Small intestine (tissue), 7 donors: ENCODE results near the gene TAF1B. TPM values are rescaled to one million over a fixed set of nuclear protein-coding genes. Genes with fewer than 3 reads are reported as not detected.

Experiments used
- DNase-seq, 2 donors: peaks; one replicate each; pipeline versions ENCODE4 v3.0.0 to v3.0.0-alpha.2; 2013
- FAIRE-seq: peaks from 2 replicates; lab custom pipeline; 2012; peaks lifted over from hg19 to GRCh38; lab: Jason Lieb, UNC
- H3K27ac ChIP-seq, 3 donors: one replicate each; pipeline ENCODE4 v1.5.1; 2013; ENCODE audit warnings: low read length in 2 of 3, mild to moderate bottlenecking in 2 of 3, control low read depth in 1 of 3, inconsistent platforms in 1 of 3, low read depth in 1 of 3, moderate library complexity in 1 of 3
- H3K27me3 ChIP-seq, 3 donors: one replicate each; pipeline ENCODE4 v1.6.1; 2013; ENCODE audit warnings: low read length in 3 of 3, inconsistent platforms in 1 of 3; ENCODE audit not compliant: control insufficient read depth in 3 of 3, insufficient read depth in 3 of 3
- H3K36me3 ChIP-seq, 3 donors: one replicate each; pipeline ENCODE4 v1.6.1; 2013; ENCODE audit warnings: low read length in 3 of 3, inconsistent platforms in 1 of 3, low read depth in 1 of 3, mild to moderate bottlenecking in 1 of 3, moderate library complexity in 1 of 3; ENCODE audit not compliant: control insufficient read depth in 3 of 3, insufficient read depth in 2 of 3
- H3K4me1 ChIP-seq, 3 donors: one replicate each; pipeline ENCODE4 v1.6.1; 2013; ENCODE audit warnings: low read length in 2 of 3, inconsistent platforms in 1 of 3, low read depth in 1 of 3, mild to moderate bottlenecking in 1 of 3, moderate library complexity in 1 of 3; ENCODE audit not compliant: control insufficient read depth in 3 of 3, insufficient read depth in 2 of 3
- H3K4me3 ChIP-seq, 3 donors: one replicate each; pipeline ENCODE4 v1.5.1; 2013; ENCODE audit warnings: low read length in 3 of 3, control low read depth in 1 of 3, inconsistent platforms in 1 of 3, low read depth in 1 of 3, mild to moderate bottlenecking in 1 of 3, moderate library complexity in 1 of 3
- H3K9me3 ChIP-seq, 2 donors: one replicate each; pipeline ENCODE4 v1.6.1; 2013; ENCODE audit warnings: low read depth in 1 of 2, low read length in 1 of 2; ENCODE audit not compliant: control insufficient read depth in 2 of 2, insufficient read depth in 1 of 2
- WGBS, 3 donors: extraction: QIAGEN DNeasy Blood & Tissue Kit; methylation state at CpG; one replicate each; pipeline ENCODE4 v1.1.7; 2013; 5-methylcytosine and 5-hydroxymethylcytosine counted together
- polyA plus RNA-seq, 4 donors: library from polyadenylated mRNA; stranded (reverse) in 3 of 4; unstranded in 1 of 4; fragments of 200-250 nt in 3 of 4; fragments of 120-200 nt in 1 of 4; gene quantifications; one replicate each; pipeline versions ENCODE4 v1.2.1 to v1.2.3, GENCODE V29; 2013
- donor health status: healthy with polysubstance abuse.
- donor health status: control.
- donor health status: control.
- donor health status: Bipolar disorder and iron deficiency.
- donor health status: healthy.

The TAF1B gene
- polyA plus RNA-seq, 4 donors, result 1.1 to 11.3 (median 4.1) TPM

GRCh38 chr2:9974343-9974742 is 131.1 kb downstream of the TAF1B start:
- Histone ChIP-seq H3K27ac (no peak overlapping the region), H3K9me3 (no peaks in the 10 kb centered on the region), H3K36me3 (peaks cover 0 to 3% (median 0%) of the 10 kb centered on the region in 3 donors), H3K4me3 (no peak overlapping the region), H3K27me3 (no peaks in the 10 kb centered on the region), H3K4me1 (peaks cover 0 to 3% (median 0%) of the 10 kb centered on the region in 3 donors)
- WGBS, 3 donors, result 87 to 99% (median 92%) methylated on average over 4 of the region's 4 CpGs
- no peak for FAIRE-seq
- no peak for DNase-seq

- Histone ChIP-seq H3K4me3 (no peak overlapping the region), H3K4me1 (peaks cover 0 to 3% (median 0%) of the 10 kb centered on the region in 3 donors), H3K36me3 (peaks cover 0 to 3% (median 0%) of the 10 kb centered on the region in 3 donors), H3K27me3 (no peaks in the 10 kb centered on the region), H3K27ac (no peak overlapping the region), H3K9me3 (no peaks in the 10 kb centered on the region)
- DNase-seq (no peak), FAIRE-seq (no peak)
- WGBS, 3 donors, result 42 to 63% (median 57%) methylated on average over 10 of the region's 10 CpGs
Observed at GRCh38 chr2:9975328-9975727, 132.1 kb downstream of the TAF1B start.

GRCh38 chr2:9975805-9976447 is 132.7 kb downstream of the TAF1B start:
- Histone ChIP-seq H3K4me1 (peaks cover 0 to 3% (median 0%) of the 10 kb centered on the region in 3 donors), H3K9me3 (no peaks in the 10 kb centered on the region), H3K4me3 (no peak overlapping the region), H3K36me3 (peaks cover 0 to 3% (median 0%) of the 10 kb centered on the region in 3 donors), H3K27me3 (no peaks in the 10 kb centered on the region), H3K27ac (no peak overlapping the region)
- DNase-seq (no peak), FAIRE-seq (no peak)
- 61 to 65% (median 61%) methylated on average over 9 of the region's 9 CpGs for WGBS, 3 donors

- WGBS, 3 donors, result 57 to 73% (median 67%) methylated on average over 6 of the region's 6 CpGs
- peaks cover 0 to 3% (median 0%) of the 10 kb centered on the region in 3 donors for H3K4me1 ChIP-seq
- no peak overlapping the region for H3K4me3 ChIP-seq
- FAIRE-seq, result no peak
- no peak overlapping the region for H3K27ac ChIP-seq
- H3K9me3 ChIP-seq, result peaks cover 0 to 5% of the 10 kb centered on the region in 2 donors
- no peaks in the 10 kb centered on the region for H3K27me3 ChIP-seq
- H3K36me3 ChIP-seq, result peaks cover 0 to 5% (median 0%) of the 10 kb centered on the region in 3 donors
- DNase-seq, result no peak
Observed at GRCh38 chr2:9979977-9980376, 136.7 kb downstream of the TAF1B start.

- peaks cover 0 to 5% (median 0%) of the 10 kb centered on the region in 3 donors for H3K36me3 ChIP-seq
- H3K9me3 ChIP-seq, result peaks cover 0 to 5% of the 10 kb centered on the region in 2 donors
- H3K4me1 ChIP-seq, result peaks cover 0 to 3% (median 0%) of the 10 kb centered on the region in 3 donors
- H3K4me3 ChIP-seq, result no peak overlapping the region
- H3K27ac ChIP-seq, result no peak overlapping the region
- DNase-seq, result no peak
- WGBS, 3 donors, result 92 to 100% (median 93%) methylated on average over 2 of the region's 2 CpGs
- no peak for FAIRE-seq
- H3K27me3 ChIP-seq, result no peaks in the 10 kb centered on the region
Observed at GRCh38 chr2:9980520-9980919, 137.2 kb downstream of the TAF1B start.

- Histone ChIP-seq H3K36me3 (peaks cover 0 to 9% (median 0%) of the 10 kb centered on the region in 3 donors), H3K27me3 (no peaks in the 10 kb centered on the region), H3K9me3 (peaks cover 0 to 5% of the 10 kb centered on the region in 2 donors), H3K4me3 (no peak overlapping the region), H3K4me1 (no peaks in the 10 kb centered on the region), H3K27ac (no peak overlapping the region)
- DNase-seq (no peak), FAIRE-seq (no peak)
- 81 to 93% (median 89%) methylated on average over 3 of the region's 3 CpGs for WGBS, 3 donors
Observed at GRCh38 chr2:9981655-9982054, 138.4 kb downstream of the TAF1B start.

- H3K27me3 ChIP-seq, result no peaks in the 10 kb centered on the region
- H3K4me1 ChIP-seq, result no peaks in the 10 kb centered on the region
- DNase-seq, result no peak
- no peak overlapping the region for H3K27ac ChIP-seq
- peaks cover 0 to 14% (median 0%) of the 10 kb centered on the region in 3 donors for H3K36me3 ChIP-seq
- WGBS, 3 donors, result 76 to 91% (median 84%) methylated on average over 8 of the region's 8 CpGs
- H3K4me3 ChIP-seq, result no peak overlapping the region
- no peak for FAIRE-seq
- H3K9me3 ChIP-seq, result peaks cover 0 to 5% of the 10 kb centered on the region in 2 donors
Observed at GRCh38 chr2:9982248-9982647, 139.0 kb downstream of the TAF1B start.

GRCh38 chr2:9982891-9983290 is 139.6 kb downstream of the TAF1B start:
- Histone ChIP-seq H3K27ac (no peak overlapping the region), H3K36me3 (peaks cover 0 to 16% (median 0%) of the 10 kb centered on the region in 3 donors), H3K9me3 (peaks cover 0 to 5% of the 10 kb centered on the region in 2 donors), H3K27me3 (no peaks in the 10 kb centered on the region), H3K4me3 (no peak overlapping the region), H3K4me1 (no peaks in the 10 kb centered on the region)
- no peak for FAIRE-seq
- WGBS, 3 donors, result 87 to 92% (median 91%) methylated on average over 10 of the region's 10 CpGs
- no peak for DNase-seq
